IMR-90 (cell line): ENCODE measurements around the gene ATOH8.

Experiments used
- FOS ChIP-seq: fragments of 150-350 bp; IDR thresholded peaks from 2 replicates; pipeline ENCODE4 v1.6.1; 2016; ENCODE audit warnings: low read depth, low read length
- MAFK ChIP-seq: IDR thresholded peaks from 2 replicates; pipeline ENCODE4 v1.6.1; 2012; ENCODE audit warnings: low read depth, low read length, improper control_type of control experiment
- MAZ ChIP-seq: IDR thresholded peaks from 2 replicates; pipeline ENCODE4 v1.6.1; 2012; ENCODE audit warnings: low read depth, mild to moderate bottlenecking, low read length, improper control_type of control experiment, moderate library complexity, borderline replicate concordance
- POLR2A ChIP-seq: IDR thresholded peaks from 2 replicates; pipeline ENCODE4 v1.6.1; 2012; ENCODE audit warnings: mild to moderate bottlenecking, low read depth, low read length
- RFX5 ChIP-seq: IDR thresholded peaks from 2 replicates; pipeline ENCODE4 v1.8.0; 2012; ENCODE audit warnings: low read depth, mild to moderate bottlenecking, low read length, moderate library complexity
- SMC3 ChIP-seq: fragments of 150-350 bp; IDR thresholded peaks from 2 replicates; pipeline ENCODE4 v1.6.1; 2016; ENCODE audit warnings: low read depth, mild to moderate bottlenecking, antibody characterized with exemption, low read length, moderate library complexity
- TF ChIP-seq, protein P1 (sequence below): conservative IDR thresholded peaks from 2 replicates; pipeline ENCODE4 v1.5.1; 2012; ENCODE audit warnings: mild to moderate bottlenecking, low read depth, low read length, improper control_type of control experiment

DNA sequence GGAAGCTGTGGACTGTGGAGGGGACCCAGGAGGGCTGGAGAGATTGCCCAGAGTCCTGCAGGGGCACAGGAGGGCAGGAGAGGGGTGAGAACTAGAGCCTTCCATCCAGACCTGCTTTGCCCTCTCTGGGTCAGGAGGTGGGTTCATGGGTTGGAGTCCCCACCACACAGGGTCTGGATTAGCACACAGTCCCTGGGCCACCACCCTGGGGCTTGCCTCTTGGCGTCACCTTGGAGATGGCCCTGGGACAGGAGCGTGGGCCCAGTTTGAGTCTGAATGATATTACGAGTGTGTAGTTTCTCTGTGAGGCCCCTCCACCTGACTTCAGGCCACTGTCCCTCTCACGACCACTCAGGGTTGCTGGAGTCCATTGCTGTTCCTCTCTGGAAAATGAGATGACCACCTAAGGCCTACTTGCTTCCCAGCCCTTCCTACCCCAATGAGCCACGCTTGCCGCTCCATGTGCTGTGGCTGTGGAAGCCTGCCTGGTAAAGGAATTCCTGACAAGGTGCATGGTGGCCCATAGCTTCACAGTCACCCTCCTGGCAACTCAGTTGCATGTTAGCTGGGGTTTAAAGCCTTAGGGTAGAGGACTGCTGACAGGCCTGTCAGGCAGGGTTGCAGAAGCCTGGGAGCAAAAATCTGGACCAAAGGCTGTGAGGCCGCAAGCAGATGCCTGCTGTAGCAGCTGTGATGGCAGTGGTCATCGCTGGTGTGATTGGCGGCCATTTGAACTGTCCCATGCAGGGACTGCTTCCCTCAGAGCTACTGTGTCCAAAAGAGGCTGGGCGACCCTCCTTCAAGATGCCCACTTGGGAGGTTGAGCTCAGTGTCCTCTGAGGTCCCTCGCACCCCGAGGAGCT lies 14.2 kb downstream of the ATOH8 start:
- TF ChIP-seq, protein P1, sequence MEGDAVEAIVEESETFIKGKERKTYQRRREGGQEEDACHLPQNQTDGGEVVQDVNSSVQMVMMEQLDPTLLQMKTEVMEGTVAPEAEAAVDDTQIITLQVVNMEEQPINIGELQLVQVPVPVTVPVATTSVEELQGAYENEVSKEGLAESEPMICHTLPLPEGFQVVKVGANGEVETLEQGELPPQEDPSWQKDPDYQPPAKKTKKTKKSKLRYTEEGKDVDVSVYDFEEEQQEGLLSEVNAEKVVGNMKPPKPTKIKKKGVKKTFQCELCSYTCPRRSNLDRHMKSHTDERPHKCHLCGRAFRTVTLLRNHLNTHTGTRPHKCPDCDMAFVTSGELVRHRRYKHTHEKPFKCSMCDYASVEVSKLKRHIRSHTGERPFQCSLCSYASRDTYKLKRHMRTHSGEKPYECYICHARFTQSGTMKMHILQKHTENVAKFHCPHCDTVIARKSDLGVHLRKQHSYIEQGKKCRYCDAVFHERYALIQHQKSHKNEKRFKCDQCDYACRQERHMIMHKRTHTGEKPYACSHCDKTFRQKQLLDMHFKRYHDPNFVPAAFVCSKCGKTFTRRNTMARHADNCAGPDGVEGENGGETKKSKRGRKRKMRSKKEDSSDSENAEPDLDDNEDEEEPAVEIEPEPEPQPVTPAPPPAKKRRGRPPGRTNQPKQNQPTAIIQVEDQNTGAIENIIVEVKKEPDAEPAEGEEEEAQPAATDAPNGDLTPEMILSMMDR = no peak
- TF ChIP-seq SMC3 (no peak), FOS (no peak), MAFK (no peak), MAZ (no peak), RFX5 (no peak), POLR2A (no peak)
